CD4-positive, alpha-beta T cell treated with Interleukin-6 at 100 ng/mL for 8 hours (primary cell): ENCODE data around the gene DAB1.
"Not testable (repeated sequence)": the region's sequence is repeated elsewhere in the genome, so short reads cannot be mapped to it uniquely, and the experiment has no call there.

ENCODE experiments used
- DNase-seq: peaks from one replicate; pipeline ENCODE4 v3.0.0-alpha.2; 2020; ENCODE audit warnings: mixed read lengths, low spot score

Gene DAB1

DNA sequence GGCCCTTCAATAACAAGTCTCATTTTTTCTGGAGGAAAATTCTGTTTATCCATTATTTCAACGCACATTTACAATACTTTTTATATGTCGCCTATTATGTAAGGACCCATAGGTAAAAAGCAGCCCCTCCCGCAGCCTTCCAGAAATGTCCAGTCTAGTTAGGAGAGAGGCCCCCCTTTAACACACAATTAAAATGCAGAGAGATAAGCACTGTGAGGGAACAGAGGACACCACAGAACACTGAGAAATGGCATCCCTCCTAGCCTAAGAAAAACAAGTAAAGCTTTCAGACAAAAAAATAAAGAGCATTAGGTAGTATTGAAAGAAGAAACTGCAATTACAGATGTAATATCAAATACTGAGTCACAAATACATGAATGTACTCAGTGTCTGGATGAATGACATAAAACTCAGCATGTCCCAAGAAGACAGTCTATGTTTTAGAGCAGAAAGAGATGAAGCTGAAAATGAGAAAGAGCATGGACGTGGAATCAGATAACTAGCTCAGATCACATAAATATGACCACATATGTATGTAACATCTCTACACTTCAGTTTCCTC is 62.9 kb downstream of the DAB1 start:
- no peak for DNase-seq

DNA sequence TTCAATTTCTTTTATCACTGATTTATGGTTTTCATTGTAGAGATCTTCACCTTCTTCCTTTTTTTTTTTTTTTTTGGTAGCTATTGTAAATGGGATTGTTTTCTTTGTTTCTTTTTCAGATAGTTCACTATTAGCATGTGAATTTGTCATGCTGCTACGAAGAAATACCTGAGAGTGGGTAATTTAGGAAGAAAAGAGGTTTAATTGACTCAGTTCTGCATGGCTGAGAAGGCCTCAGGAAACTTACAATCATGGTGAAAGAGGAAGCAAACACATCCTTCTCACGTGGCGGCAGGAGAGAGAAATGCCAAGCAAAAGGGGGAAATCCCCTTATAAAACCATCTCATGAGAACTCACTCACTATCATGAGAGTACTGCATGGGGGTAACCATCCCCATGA is 66.4 kb downstream of the DAB1 start:
- DNase-seq: no peak

DNA sequence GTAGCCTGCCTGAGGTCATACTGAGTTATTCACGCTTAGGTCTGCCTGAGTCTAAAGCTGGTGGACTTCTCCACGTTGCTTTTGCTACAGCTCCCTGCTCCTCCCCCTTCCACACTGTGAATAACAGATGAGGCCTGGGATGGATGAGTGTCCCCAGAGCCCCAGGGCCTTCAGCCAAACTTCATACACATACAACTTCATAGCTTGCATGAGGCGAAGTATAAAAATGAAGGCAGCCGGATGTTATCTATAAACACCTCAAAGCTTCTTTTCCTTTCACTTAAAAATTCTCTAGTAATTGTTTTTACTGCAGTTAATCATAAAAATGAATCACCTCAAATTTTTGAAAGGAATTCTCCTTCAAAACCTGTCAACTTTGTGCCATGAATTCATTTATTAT is 70.2 kb downstream of the DAB1 start:
- no peak for DNase-seq

DNA sequence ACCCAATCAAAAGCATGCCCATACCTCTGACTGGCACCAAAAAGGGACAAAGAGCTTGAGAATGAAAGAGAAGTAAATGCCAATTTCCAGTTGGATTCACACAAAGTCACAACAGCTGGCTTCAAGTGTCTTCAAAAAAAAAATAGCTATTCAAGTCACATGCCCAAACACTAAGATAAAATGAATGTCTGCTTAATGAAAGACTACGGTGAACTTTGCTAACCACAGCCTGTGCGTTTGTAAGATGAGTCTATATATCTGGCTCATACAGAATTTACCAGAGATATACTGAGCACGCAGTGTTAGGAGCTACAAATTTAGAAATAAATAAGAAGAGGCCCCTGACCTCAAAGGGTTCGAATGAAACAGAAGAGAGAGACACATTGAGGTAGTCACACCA is 73.2 kb downstream of the DAB1 start:
- no peak for DNase-seq

DNA sequence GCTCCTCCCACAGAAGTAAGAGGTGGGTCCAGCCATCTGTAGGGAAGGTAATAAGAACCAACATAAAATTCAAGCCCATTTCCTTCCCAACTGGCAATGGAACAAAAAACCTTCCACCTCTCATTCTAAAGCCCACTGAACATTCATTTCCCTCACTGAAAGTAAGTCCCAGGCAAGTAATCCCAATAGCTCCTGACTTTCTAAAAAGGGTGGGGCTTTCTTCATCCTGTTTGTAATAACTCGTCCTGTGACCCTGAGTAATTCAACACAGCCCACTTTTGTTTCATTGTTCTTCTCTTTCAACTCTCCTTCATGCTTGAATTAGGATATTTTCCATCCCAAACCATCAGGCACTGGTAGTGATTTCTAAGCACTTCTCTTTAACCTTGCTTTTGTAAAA is 74.9 kb downstream of the DAB1 start:
- no peak for DNase-seq

DNA sequence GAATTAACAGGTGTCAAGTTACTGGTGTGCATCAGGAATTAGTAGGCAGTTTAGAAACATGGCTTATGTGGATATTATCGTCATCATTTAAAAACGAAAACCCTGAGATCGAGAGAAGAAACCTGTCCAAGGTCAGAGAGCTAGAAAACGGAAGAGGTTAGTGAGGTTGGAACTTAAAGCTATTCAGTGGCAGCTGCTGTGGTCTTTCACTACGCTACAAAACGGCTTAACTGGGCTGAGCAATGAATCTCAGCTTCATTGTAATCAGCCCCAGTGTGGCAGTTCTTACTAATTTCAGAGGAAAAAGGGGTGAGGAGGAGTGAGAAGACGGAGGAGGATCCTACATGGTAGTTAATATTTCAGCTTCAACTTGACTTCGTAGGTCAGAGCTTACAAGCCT is 77.9 kb downstream of the DAB1 start:
- no peak for DNase-seq

DNA sequence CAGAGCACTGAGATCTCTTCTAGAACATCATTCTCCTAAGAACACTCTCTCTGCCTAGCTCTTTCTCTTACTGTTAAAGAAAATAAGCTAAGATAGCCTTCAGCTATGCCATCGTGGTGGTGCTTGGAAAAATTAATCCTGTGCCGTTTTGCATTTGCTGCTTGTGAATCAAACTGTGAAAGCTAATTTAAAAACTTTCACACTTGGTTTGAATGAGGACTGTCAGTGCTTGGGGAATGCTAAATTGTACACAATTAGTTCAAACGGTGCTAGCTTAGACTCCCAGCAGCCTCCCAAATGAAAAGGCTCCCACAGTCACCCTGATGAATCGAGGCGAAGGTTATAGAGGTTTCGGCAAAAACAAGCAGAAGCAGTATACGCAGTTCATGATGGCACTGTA is 79.6 kb downstream of the DAB1 start:
- DNase-seq: no peak

DNA sequence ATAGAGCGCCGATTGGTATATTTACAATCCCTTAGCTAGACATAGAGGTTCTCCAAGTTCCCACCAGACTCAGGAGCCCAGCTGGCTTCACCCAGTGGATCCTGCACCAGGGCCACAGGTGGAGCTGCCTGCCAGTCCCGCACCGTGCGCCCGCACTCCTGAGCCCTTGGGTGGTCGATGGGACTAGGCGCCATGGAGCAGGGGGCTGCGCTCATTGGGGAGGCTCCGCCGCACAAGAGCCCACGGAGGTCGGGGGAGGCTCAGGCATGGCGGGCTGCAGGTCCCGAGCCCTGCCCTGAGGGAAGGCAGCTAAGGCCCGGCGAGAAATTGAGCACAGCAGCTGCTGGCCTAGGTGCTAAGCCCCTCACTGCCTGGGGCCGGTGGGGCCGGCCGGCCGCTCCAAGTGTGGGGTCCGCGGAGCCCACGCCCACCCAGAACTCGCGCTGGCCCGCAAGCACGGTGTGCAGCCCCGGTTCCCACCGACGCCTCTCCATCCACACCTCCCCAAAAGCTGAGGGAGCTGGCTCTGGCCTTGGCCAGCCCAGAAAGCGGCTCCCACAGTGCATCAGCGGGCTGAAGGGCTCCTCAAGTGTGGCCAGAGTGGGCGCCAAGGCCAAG is 80.5 kb downstream of the DAB1 start:
- DNase-seq: not testable (repeated sequence)

DNA sequence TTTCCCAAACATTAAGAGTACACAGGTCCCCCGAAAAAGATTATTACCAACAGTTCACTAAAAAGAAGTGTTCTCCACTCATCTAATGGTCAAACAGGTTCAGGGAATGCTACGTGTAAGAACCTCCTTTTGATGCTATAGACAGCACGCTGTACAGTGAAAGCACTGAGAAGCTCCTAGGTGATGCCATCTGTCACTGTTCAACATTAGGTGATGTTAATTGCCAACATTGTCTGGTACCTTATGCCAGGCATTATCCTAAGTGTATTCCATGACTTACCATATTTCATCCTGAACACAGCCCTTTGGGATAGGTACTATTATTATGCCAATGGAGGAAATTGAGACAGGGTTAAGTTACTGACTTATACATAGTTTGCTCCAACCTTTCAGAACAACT is 82.1 kb downstream of the DAB1 start:
- no peak for DNase-seq

DNA sequence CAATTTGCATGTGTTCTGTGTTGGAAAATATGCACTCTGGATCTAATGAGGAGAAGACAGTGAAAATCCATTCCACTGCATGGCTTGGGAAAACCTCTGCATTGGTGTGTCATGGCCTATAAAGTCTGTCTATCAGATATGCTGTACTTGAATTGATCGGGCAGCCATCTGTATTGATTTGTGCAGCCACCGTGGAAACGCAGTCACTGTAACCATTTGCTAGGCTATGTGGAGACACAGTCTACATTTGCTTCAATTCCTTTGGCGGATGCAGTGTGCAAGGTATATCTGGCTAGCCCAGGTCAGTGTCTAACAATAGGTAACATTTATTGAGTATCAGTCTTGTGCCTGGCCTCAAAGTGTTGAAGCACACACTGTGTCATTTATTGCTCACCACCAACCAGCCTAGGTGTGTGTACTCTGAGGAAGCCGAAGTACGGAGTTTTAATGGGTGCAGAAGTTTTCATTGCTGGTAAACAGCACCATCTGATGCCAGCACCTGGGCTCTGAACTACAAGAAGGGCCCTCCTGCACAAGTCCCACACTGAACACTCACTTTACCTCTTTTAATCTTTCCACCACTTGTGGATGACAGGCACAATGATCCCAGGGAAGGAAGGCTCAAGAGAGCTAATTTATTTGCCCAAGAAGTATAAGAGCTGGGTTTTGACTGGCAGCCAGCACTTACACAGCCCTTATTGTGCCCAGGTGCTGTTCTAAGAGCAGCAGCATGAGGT is 83.4 kb downstream of the DAB1 start:
- no peak for DNase-seq

DNA sequence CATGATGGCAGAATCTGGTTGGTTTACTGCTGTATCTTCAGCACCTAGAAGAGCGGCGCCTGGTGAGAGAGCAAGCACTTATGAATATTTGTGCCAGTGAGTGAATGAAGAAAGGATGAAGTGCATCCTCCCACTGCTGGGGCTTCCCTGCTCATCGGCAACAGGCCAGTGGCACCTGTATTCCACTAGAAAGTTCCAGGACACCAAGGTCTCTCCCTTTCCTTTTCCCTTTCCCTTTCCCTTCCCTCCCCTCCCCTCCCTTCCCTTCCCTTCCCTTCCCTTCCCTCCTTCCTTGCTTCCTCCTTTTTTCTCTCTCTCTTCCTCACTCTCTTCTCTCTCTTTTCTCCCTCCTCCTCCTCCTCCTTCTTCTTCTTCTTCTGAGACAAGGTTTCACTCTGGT is 86.2 kb downstream of the DAB1 start:
- no peak for DNase-seq

DNA sequence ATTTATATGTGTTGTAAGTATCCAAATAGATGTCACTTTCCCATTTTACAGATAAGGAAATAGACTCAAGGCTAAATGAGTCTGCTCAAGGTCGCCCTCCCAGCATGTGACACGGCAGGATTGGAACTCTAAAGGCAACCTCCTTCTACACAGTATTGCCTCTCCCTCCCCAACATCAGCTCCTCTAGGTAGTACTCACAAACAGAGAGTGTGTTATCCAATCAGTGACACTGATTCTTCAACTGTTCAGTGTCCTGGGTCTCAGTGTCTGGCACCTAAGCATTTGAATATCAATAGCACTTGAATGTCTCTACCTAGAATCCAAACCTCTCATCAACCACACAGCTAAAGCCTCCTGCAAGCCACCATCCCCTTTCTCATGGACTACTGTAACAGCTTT is 87.1 kb downstream of the DAB1 start:
- no peak for DNase-seq

DNA sequence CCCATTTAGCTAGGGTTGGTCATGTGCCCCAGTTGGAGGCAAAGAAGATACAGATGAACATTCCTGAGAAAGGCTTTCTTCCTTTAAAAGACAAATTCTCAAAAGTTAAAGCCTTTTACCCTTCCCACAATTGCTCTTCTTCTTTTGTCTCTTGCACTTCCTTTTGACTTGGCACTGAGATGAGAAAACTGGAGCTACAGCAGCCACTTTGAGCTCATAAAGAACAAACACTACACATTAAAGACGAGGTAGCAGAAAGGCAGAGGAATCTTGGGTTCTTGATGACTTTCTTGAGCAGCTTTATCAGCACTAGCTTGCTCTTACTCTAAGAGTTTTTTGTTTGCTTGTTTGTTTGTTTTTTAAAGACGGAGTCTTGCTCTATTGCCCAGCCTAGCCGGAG is 92.2 kb downstream of the DAB1 start:
- DNase-seq: no peak

DNA sequence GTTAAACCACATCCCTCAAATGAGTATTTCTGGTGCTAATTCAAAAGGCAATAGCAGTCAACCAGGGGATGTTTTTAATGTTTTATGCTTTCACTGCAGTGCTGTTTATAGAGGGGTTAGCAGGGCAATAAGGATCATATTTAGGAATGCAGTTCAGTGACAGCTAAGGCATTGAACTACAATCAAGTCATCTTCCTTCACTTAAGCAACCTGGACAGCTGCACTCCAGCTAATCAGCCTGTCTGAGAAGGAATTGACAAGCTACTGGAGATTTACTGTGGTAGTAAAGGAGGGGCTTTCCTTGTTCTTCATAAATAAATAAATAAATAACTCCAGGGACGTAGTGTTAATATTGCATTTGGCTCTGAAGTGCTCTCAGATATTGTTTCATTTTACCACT is 93.9 kb downstream of the DAB1 start:
- DNase-seq: no peak

DNA sequence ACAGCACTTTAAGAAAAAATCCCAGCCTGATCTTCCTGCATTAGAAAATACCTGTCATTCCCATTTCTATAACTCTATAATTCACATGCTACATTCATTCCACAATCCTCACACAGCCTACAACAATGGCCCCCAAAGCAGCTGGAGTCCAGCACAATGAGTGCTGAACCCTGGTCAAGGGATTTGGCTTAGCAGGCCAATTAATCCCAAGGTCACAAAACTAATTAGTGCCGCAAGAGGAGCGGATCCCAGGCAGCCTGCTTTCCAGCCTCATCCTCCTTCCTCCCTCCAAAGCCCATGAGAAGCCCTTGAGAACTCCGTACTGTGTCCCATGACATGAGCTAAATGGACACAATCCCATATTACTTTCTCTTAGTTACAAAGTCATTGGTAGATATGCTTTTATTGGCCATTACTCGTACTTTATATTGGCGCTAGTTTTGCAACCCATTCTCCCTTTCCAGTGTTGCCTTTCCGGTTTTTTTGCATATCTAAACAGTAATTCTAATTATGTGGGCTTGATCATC is 94.8 kb downstream of the DAB1 start:
- no peak for DNase-seq

DNA sequence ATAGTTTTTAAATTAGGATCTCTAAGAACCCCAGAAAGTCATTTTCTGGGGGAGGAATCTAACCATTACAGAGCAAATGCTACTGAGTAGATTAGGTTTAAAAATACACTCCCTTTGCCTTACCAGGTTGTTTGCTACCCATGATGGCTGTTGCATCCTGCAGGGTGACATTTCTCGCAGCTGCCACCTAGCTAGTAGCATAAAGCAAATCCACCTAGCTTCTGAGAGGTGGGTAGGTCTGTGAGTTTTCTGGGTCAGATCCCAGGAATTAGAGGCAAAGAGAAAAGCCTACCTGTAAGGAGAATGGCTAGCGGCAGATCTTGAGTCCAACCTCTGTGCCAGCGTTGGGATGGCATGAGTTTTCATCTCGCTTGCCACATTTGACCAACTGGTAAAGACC is 95.9 kb downstream of the DAB1 start:
- no peak for DNase-seq

DNA sequence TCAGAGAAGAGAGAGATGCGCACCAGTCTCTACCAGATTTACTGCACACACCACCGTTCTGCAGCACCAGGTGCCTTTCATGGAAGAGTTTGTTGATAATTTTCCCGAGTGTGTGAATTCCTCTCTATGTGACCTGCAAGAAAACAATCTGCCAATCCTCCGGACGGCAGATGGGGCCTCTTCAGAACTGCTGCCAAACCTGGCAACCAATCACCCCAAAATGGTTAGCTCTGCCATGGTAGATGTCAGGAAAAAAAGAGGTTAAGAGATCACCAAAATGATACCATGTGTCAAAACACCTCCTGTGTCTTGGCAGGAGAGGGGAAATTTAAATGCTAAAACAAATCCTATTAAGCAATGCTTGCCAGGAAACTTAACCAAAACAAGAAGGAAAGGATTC is 96.5 kb downstream of the DAB1 start:
- DNase-seq: no peak

DNA sequence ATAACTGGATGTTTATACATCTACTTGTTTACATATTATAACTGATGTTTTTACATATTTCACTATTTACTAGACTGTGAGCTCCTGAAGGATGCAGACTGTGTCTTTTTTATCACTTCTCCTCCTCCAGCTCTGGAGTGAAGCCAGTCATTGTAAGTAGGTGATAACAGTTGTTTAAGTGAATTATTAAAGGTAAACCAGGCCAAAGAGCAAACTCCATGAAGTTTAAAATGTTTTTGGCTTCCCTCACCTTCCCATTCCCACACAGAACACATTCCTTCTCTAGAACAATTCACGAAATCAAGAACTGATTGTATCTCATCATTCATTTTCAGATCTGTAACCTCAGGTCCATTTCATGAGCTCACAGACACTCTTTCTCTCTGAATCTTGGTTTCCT is 98.3 kb downstream of the DAB1 start:
- DNase-seq: no peak

DNA sequence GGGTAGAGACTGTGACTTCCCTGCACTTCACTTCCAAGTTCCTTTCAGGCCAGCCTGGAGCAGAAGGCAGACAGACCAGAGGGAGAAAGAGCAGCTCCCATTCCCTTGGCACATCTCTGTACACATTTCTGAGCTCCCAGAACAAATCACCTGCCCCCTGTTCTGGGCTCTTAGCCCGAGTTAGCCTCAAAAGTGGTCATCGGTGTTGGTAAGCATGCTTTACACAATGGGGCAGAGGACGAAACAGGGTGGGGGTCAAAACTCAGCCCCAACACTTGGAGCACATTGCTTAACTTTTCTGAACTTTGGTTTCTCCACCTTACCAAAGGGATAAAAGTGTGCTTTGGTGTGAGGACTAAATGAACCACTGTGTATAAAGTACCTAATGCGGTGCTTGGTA is 98.7 kb downstream of the DAB1 start:
- no peak for DNase-seq

DNA sequence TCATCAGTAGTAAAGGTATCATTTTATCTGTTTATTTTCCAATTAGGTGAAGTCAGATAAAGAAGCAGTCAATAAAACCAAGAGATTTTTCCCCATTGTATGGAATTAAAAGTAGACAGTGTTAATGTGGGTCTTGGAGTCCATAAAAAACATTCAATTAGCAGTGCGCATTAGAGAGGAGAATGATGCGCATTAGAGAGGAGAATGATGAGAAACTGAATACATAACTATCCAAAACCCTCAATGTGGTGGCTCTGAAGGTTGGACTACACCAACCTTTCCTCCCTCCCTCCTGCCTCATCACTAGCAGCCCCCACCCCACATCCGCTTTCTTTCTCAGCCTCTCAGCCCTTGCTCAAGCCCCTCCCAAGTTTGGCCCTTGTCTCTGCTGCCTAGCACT is 99.5 kb downstream of the DAB1 start:
- DNase-seq: no peak

DNA sequence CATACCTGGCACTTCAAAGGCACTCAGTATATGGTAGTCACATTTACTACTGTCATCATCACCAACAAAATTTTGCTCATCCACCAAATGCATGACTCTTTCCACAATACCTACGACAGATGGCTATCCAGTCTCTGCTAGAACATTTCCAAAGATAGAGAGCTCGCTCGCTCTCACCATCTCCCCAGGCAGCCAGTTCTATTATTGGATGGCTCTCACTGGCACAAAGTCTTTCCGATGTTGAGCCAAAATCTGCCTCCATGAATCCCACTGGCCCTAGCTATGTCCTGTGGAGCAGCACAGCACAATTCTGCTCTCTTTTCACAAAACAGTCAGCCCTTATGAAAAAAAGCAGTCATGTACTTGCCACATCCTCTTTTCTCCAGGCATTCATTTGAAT is 102.1 kb downstream of the DAB1 start:
- no peak for DNase-seq

DNA sequence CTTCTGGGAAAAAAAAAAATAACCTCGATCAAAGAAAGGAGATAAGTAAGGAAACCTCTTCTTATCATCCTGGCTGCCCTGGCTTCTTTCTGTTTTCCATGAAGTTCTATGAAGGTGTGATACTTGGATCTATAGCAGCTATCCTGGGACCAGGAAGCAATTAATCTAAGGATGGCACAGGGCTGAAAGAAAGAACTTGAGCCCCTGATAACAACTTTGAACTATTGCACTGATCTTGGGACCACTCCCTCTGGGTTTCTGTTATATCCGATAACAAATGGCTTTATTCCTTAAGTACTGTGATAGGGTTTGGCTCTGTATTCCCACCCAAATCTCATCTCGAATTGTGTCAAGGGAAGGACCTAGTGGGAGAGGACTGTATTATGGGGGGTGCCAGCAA is 104.1 kb downstream of the DAB1 start:
- no peak for DNase-seq

DNA sequence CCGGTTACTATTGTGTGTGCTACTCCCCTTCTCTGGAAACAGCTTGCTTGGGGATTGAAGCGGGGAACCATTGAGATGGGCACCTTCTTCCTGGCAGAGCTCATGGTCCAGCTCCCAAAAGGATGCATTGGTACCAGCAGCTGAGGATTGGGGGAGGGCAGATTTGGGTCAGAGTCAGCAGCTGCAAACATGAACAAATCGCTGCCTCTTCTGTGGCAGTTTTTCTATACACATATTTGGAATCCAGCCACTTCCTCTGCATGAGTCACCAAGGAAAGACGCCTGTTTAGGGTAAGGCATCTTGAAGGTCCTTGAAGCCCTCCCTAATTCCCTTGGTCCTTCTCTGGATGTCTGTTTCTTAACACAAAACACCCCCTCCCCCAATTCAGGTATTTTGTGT is 104.7 kb downstream of the DAB1 start:
- DNase-seq: no peak

DNA sequence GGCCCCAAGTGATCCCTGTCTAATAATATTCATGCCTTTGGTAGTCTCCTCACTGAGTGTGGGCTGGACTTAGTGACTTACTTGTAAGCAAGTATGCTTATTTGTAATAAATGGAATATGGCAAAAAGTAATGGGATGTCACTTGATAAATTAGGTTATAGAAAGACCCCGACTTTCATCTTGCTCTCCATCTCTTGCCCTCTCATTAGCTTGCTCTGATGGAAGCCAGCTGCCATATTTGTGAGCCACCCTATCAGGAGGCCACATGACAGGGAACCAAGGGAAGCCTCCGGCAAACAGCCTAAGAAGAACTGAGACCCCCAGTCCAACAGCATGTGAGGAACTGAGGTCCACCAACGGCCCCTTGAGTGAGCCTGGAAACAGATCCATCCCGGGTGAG is 107.0 kb downstream of the DAB1 start:
- no peak for DNase-seq
